Spinal cord (tissue), 10 donors: Measurements from ENCODE around the gene EMC9. TPM values are rescaled to one million over a fixed set of nuclear protein-coding genes. Genes with fewer than 3 reads are reported as not detected.

Experiments
- DNase-seq, 6 donors: peaks; one replicate each; pipeline versions ENCODE4 v3.0.0 to v3.0.0-alpha.2; 2013 to 2015; ENCODE audit warnings: low spot score in 6 of 6, low read depth in 4 of 6
- H3K27ac ChIP-seq: one replicate; pipeline ENCODE4 v1.5.1; 2013; ENCODE audit warnings: low read depth, low read length, control low read depth
- H3K27me3 ChIP-seq: one replicate; pipeline ENCODE4 v1.6.1; 2013; ENCODE audit warnings: low read length; ENCODE audit not compliant: control insufficient read depth, insufficient read depth
- H3K36me3 ChIP-seq: one replicate; pipeline ENCODE4 v1.6.1; 2013; ENCODE audit warnings: low read length; ENCODE audit not compliant: control insufficient read depth, insufficient read depth
- H3K4me1 ChIP-seq: one replicate; pipeline ENCODE4 v1.6.1; 2013; ENCODE audit warnings: low read length; ENCODE audit not compliant: control insufficient read depth, insufficient read depth
- H3K4me3 ChIP-seq: one replicate; pipeline ENCODE4 v1.5.1; 2013; ENCODE audit warnings: low read depth, low read length, control low read depth
- H3K9me3 ChIP-seq: one replicate; pipeline ENCODE4 v1.6.1; 2013; ENCODE audit warnings: low read length; ENCODE audit not compliant: control insufficient read depth, insufficient read depth
- WGBS: methylation state at CpG from one replicate; pipeline ENCODE4 v1.1.5; 2013; ENCODE audit warnings: missing lambda C conversion rate; ENCODE audit not compliant: insufficient coverage; 5-methylcytosine and 5-hydroxymethylcytosine counted together
- polyA plus RNA-seq, 2 donors: library from polyadenylated mRNA; unstranded; fragments of 120-200 nt; gene quantifications; one replicate each; pipeline ENCODE4 v1.2.1, GENCODE V29; 2013; ENCODE audit not compliant: insufficient read length in 2 of 2
- total RNA-seq, 2 donors: library from RNA; depleted of rRNA in 1 of 2; stranded (reverse); fragments of 120-200 nt in 1 of 2; fragments of >200 nt in 1 of 2; gene quantifications; one replicate each; pipeline versions ENCODE4 v1.2.3 to v1.2.4, GENCODE V29; 2013 to 2014
- donor health status: healthy.

EMC9 gene
- total and polyA plus RNA-seq, 4 donors, result 11.0 to 37.2 (median 25.6) TPM

- WGBS, result 97% methylated on average over 5 of the region's 7 CpGs
- no peaks in the 10 kb centered on the region for H3K9me3 ChIP-seq
- peaks cover 28% of the 10 kb centered on the region for H3K4me1 ChIP-seq
- H3K27ac ChIP-seq, result no peak overlapping the region
- no peaks in the 10 kb centered on the region for H3K27me3 ChIP-seq
- peaks cover 85% of the 10 kb centered on the region for H3K36me3 ChIP-seq
- no peak overlapping the region for H3K4me3 ChIP-seq
- DNase-seq, result no peak
Observed at GRCh38 chr14:24185026-24185425, 43.6 kb upstream of the EMC9 start.

DNA sequence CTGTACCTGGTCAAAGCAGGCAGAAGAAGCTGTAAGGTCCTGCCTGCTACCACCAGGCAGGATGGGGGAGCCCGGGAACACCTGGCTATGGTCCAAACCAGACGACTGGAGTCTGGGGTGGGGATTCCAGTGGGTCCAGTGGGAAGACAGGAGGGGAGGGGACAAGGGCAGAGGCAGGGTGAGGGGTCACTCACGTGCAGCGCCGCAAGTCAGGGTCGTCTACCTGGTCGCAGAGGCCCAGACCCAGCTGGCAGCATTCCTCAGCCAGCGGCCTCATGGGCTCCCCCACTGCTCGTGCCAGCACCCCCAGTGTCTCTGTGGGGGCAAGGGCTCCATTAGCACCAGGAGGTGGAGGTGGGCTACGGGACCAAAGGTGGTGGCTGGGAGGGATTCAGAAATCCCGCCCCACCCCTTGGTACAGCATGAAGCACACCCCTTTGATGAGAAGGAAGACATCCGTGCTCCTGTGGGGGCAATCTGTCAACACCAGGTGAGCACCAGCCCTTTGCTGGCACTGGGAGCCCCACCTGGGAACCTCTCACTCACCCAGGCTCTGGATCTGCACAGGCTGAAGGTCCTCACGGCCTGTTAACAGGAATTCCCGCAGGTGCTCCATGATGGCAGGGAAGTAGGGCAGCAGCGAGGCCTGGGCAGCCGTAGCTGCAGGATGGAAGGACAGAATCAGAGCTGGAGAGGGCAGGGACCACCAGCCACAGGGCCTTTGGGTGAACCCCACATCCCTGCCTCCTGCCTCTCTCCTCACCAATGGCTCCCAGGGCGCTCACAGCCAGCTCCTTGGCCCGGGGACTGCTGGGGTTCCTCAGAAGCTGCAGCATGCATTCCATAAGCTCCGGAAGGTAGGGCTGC lies 42.9 kb upstream of the EMC9 start:
- Histone ChIP-seq H3K9me3 (no peaks in the 10 kb centered on the region), H3K36me3 (peaks cover 87% of the 10 kb centered on the region), H3K4me3 (no peak overlapping the region), H3K4me1 (peaks cover 31% of the 10 kb centered on the region), H3K27ac (no peak overlapping the region), H3K27me3 (no peaks in the 10 kb centered on the region)
- no peak for DNase-seq
- 89% methylated on average over 16 of the region's 19 CpGs for WGBS

DNA sequence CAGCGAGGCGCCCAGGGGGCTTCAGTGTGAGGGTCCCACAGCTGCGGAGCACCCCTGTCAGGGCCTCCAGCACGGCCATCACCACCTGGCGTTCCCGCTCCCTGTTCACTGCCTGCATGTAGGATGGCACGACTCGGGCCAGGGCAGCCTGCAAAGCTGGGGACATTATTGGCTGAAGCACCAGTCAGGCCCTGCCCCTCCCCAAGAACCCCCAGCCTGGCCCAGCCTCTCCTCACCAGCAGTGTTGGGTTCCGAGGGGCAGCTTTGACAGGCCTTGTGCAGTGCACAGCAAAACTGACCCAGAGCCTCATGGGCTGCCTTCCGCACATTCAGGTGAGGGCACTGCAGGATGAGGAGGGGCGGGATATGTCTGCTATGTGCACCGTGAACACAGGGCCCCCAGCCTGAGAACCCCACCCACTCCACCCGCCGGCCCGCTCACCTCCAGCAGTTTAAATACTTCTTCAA lies 41.7 kb upstream of the EMC9 start:
- no peak for DNase-seq
- Histone ChIP-seq H3K4me3 (no peak overlapping the region), H3K36me3 (peaks cover 95% of the 10 kb centered on the region), H3K9me3 (no peaks in the 10 kb centered on the region), H3K27me3 (no peaks in the 10 kb centered on the region), H3K4me1 (peaks cover 19% of the 10 kb centered on the region), H3K27ac (no peak overlapping the region)
- WGBS, result 92% methylated on average over 9 of the region's 15 CpGs

- Histone ChIP-seq H3K36me3 (peaks cover 98% of the 10 kb centered on the region), H3K27ac (no peak overlapping the region), H3K27me3 (no peaks in the 10 kb centered on the region), H3K4me3 (no peak overlapping the region), H3K4me1 (peaks cover 12% of the 10 kb centered on the region), H3K9me3 (no peaks in the 10 kb centered on the region)
- no peak for DNase-seq
- 85% methylated on average over 11 of the region's 14 CpGs for WGBS
Observed at GRCh38 chr14:24182110-24182882, 40.9 kb upstream of the EMC9 start.

DNA sequence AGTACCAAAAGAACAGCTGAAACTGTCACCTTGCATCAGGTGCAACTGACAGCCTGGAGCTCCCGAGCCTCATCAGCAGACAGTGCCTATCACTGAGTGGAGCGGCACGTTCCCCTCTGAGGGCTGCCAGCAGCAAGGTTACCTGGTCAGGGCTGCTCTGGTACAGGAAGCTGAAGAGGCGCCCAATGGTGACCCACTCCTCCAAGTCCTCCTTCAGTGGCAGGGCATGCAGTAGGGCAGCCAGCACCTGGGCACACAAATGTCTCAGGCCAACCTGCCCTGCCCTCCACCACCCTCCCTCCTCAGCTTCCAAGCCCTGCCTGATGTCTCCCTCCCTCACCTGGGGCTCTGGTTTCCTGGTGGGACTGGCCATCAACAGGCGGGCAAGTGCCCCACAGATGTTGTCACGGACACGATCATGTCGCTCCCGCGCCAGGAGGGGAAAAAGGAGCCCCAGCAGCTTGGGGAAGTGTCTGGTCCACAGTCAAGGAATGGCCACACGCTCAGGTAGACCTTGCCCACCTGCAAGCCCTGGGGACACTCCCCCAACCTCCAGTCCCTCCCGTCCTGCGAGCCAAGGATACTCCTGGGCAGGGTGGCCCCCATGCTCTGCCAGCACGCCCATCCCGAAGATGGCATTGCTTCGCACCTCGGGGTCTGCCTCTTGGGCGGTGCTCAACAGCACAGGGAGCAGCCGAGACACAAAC lies 40.1 kb upstream of the EMC9 start:
- 96% methylated on average over 17 of the region's 19 CpGs for WGBS
- Histone ChIP-seq H3K36me3 (peaks cover 98% of the 10 kb centered on the region), H3K4me3 (no peak overlapping the region), H3K27ac (no peak overlapping the region), H3K4me1 (peaks cover 8% of the 10 kb centered on the region), H3K9me3 (no peaks in the 10 kb centered on the region), H3K27me3 (no peaks in the 10 kb centered on the region)
- no peak for DNase-seq

GRCh38 chr14:24179961-24180796 lies 38.8 kb upstream of the EMC9 start:
- H3K36me3 ChIP-seq, result peaks cover 98% of the 10 kb centered on the region
- H3K27me3 ChIP-seq, result no peaks in the 10 kb centered on the region
- no peak overlapping the region for H3K4me3 ChIP-seq
- no peaks in the 10 kb centered on the region for H3K9me3 ChIP-seq
- no peak overlapping the region for H3K27ac ChIP-seq
- no peak for DNase-seq
- WGBS, result 62% methylated on average over 11 of the region's 18 CpGs
- peaks cover 8% of the 10 kb centered on the region for H3K4me1 ChIP-seq

DNA sequence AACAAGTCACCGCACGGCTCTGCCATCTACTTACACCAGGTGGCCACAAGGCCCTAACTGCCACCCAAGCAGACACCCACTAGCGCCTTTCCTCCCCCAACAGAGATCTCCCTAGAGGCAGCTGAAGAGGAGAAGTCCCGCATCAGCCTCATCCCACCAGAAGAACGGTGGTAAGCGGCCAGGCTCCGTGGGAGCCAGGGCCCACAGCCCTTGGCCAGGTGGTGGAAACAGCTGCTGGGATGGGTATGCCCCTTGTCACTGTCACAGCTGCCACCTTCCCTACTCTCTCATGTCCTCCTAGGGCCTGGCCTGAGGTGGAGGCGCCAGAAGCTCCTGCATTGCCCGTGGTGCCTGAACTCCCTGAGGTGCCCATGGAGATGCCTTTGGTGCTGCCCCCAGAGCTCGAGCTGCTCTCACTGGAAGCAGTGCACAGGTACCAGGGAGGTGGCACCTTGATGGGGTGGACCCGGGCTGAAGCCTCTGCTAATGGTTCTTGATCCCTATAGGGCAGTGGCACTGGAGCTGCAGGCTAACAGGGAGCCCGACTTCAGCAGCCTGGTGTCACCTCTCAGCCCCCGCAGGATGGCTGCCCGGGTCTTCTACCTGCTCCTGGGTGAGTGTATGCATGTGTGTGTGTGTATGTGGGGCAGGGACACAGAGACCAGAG lies 38.0 kb upstream of the EMC9 start:
- Histone ChIP-seq H3K4me3 (no peak overlapping the region), H3K4me1 (peaks cover 8% of the 10 kb centered on the region), H3K36me3 (peaks cover 95% of the 10 kb centered on the region), H3K9me3 (no peaks in the 10 kb centered on the region), H3K27ac (no peak overlapping the region), H3K27me3 (no peaks in the 10 kb centered on the region)
- whole genome bisulfite sequencing, result 89% methylated on average over 9 of the region's 14 CpGs
- no peak for DNase-seq

GRCh38 chr14:24178399-24179178 lies 37.2 kb upstream of the EMC9 start:
- no peaks in the 10 kb centered on the region for H3K9me3 ChIP-seq
- WGBS, result 100% methylated on average over 3 of the region's 12 CpGs
- no peaks in the 10 kb centered on the region for H3K27me3 ChIP-seq
- peaks cover 14% of the 10 kb centered on the region for H3K4me1 ChIP-seq
- peaks cover 95% of the 10 kb centered on the region for H3K36me3 ChIP-seq
- DNase-seq, result no peak
- no peak overlapping the region for H3K4me3 ChIP-seq
- no peak overlapping the region for H3K27ac ChIP-seq
